Osteoblast (primary cell): ENCODE data around the gene SMIM8. TPM values are rescaled to one million over a fixed set of nuclear protein-coding genes. Genes with fewer than 3 reads are reported as not detected.
"Not testable (repeated sequence)": the region's sequence is repeated elsewhere in the genome, so short reads cannot be mapped to it uniquely, and the experiment has no call there.

Source experiments
- DNase-seq: peaks from one replicate; pipeline ENCODE4 v3.0.0; 2011; ENCODE audit warnings: low spot score, mixed read lengths; ENCODE audit not compliant: insufficient read length; ENCODE audit errors: missing footprints
- H2AFZ ChIP-seq: 2 replicates; pipeline ENCODE4 v1.6.0; 2011; ENCODE audit warnings: mild to moderate bottlenecking, low read length
- H3K27ac ChIP-seq: 2 replicates; pipeline ENCODE4 v1.5.1; 2011; ENCODE audit warnings: mild to moderate bottlenecking, low read depth, low read length, moderate library complexity
- H3K27me3 ChIP-seq: 2 replicates; pipeline ENCODE4 v1.6.0; 2012; ENCODE audit warnings: mild to moderate bottlenecking, control low read depth, inconsistent platforms, low read length, moderate library complexity; ENCODE audit not compliant: insufficient read depth
- H3K36me3 ChIP-seq: 2 replicates; pipeline ENCODE4 v1.5.1; 2011; ENCODE audit warnings: mild to moderate bottlenecking, low read length, control low read depth, moderate library complexity; ENCODE audit not compliant: insufficient read depth
- H3K4me1 ChIP-seq: 2 replicates; pipeline ENCODE4 v1.5.1; 2011; ENCODE audit warnings: mild to moderate bottlenecking, low read length, control low read depth, moderate library complexity; ENCODE audit not compliant: insufficient read depth
- H3K4me2 ChIP-seq: 2 replicates; pipeline ENCODE4 v1.6.0; 2011; ENCODE audit warnings: mild to moderate bottlenecking, low read length; ENCODE audit not compliant: insufficient read depth
- H3K4me3 ChIP-seq: fragments of 200-600 bp; sonication (generic); 3 replicates; pipeline ENCODE4 v1.5.1; 2012; ENCODE audit warnings: mild to moderate bottlenecking, low read length, inconsistent platforms; ENCODE audit not compliant: insufficient read depth
- H3K79me2 ChIP-seq: 2 replicates; pipeline ENCODE4 v1.6.0; 2012; ENCODE audit warnings: mild to moderate bottlenecking, low read length, control low read depth, inconsistent platforms; ENCODE audit not compliant: insufficient read depth
- H3K9me3 ChIP-seq: 2 replicates; pipeline ENCODE4 v1.5.1; 2011; ENCODE audit warnings: low read depth, low read length, control low read depth
- H4K20me1 ChIP-seq: 2 replicates; pipeline ENCODE4 v1.6.0; 2012; ENCODE audit warnings: mild to moderate bottlenecking, low read length, control low read depth; ENCODE audit not compliant: insufficient read depth
- CTCF ChIP-seq: IDR thresholded peaks from 2 replicates; pipeline ENCODE4 v1.5.1; 2011; ENCODE audit warnings: mild to moderate bottlenecking, low read depth, low read length, moderate library complexity; ENCODE audit errors: extremely low read depth
- total RNA-seq: library from RNA; depleted of rRNA; stranded (reverse); fragments of >200 nt; gene quantifications from 2 replicates; pipeline ENCODE4 v1.2.3, GENCODE V29; 2012

SMIM8 gene
- total RNA-seq, 1 donor = 6.2 TPM

GRCh38 chr6:87297119-87297518 lies 25.3 kb upstream of the SMIM8 start:
- H3K27ac ChIP-seq = no peak overlapping the region
- no peak for TF ChIP-seq CTCF
- no peak overlapping the region for H3K4me2 ChIP-seq

GRCh38 chr6:87301277-87301676 lies 21.1 kb upstream of the SMIM8 start:
- H3K9me3 ChIP-seq, H3K4me1 ChIP-seq, DNase-seq, H3K36me3 ChIP-seq, H3K27ac ChIP-seq, H2AFZ ChIP-seq, H4K20me1 ChIP-seq, H3K4me3 ChIP-seq, H3K79me2 ChIP-seq, H3K27me3 ChIP-seq, H3K4me2 ChIP-seq: not testable (repeated sequence)

More at GRCh38 chr6:87297119-87297518, 25.3 kb upstream of the SMIM8 start:
- Histone ChIP-seq H3K4me1 (no peaks in the 10 kb centered on the region), H4K20me1 (no peaks in the 10 kb centered on the region), H3K36me3 (no peaks in the 10 kb centered on the region), H3K79me2 (no peaks in the 10 kb centered on the region), H2AFZ (no peak overlapping the region), H3K9me3 (no peaks in the 10 kb centered on the region), H3K4me3 (no peak overlapping the region), H3K27me3 (peaks cover 3% of the 10 kb centered on the region)
- no peak for DNase-seq

GRCh38 chr6:87308970-87309369 lies 13.4 kb upstream of the SMIM8 start:
- no peak overlapping the region for H3K4me3 ChIP-seq
- no peaks in the 10 kb centered on the region for H3K9me3 ChIP-seq
- no peaks in the 10 kb centered on the region for H4K20me1 ChIP-seq
- H3K4me2 ChIP-seq = no peak overlapping the region
- H3K36me3 ChIP-seq = no peaks in the 10 kb centered on the region
- no peaks in the 10 kb centered on the region for H3K4me1 ChIP-seq
- no peak for DNase-seq
- no peak for TF ChIP-seq CTCF
- peaks cover 5% of the 10 kb centered on the region for H3K27me3 ChIP-seq
- no peak overlapping the region for H3K27ac ChIP-seq
- no peaks in the 10 kb centered on the region for H3K79me2 ChIP-seq
- no peak overlapping the region for H2AFZ ChIP-seq

GRCh38 chr6:87312860-87313259 lies 9.5 kb upstream of the SMIM8 start:
- no peaks in the 10 kb centered on the region for H3K36me3 ChIP-seq
- no peak overlapping the region for H3K4me3 ChIP-seq
- H3K4me2 ChIP-seq = no peak overlapping the region
- no peaks in the 10 kb centered on the region for H3K9me3 ChIP-seq
- no peaks in the 10 kb centered on the region for H3K4me1 ChIP-seq
- peaks cover 9% of the 10 kb centered on the region for H3K27me3 ChIP-seq
- H2AFZ ChIP-seq = no peak overlapping the region
- no peaks in the 10 kb centered on the region for H3K79me2 ChIP-seq
- no peaks in the 10 kb centered on the region for H4K20me1 ChIP-seq
- no peak for DNase-seq
- TF ChIP-seq CTCF = no peak
- no peak overlapping the region for H3K27ac ChIP-seq
